CD4-positive, alpha-beta memory T cell (primary cell): ENCODE results near the gene VAMP5. TPM values are rescaled to one million over a fixed set of nuclear protein-coding genes. Genes with fewer than 3 reads are reported as not detected.

Source experiments
- CTCF ChIA-PET: fragments of 350-600 bp; sonication (Branson Sonifier 250); formaldehyde crosslinking; loops from one replicate; lab custom pipeline; 2021; ENCODE audit warnings: inconsistent platforms; ENCODE audit not compliant: partially characterized antibody; lab: Charles Lee
- POLR2A ChIA-PET: fragments of 350-600 bp; sonication (Branson Sonifier 250); formaldehyde crosslinking; loops from one replicate; lab custom pipeline; 2021; ENCODE audit not compliant: partially characterized antibody; lab: Charles Lee
- DNase-seq, 5 donors: peaks; one replicate each; pipeline versions ENCODE4 v3.0.0 to v3.0.0-alpha.2; 2020 to 2022; ENCODE audit warnings: mixed read lengths in 1 of 5
- H3K27ac ChIP-seq: one replicate; pipeline ENCODE4 v1.7.0; 2013; ENCODE audit warnings: low read depth, low read length
- H3K27me3 ChIP-seq: 2 replicates; pipeline ENCODE4 v1.7.0; 2013; ENCODE audit warnings: mild to moderate bottlenecking, low read length, moderate library complexity; ENCODE audit not compliant: insufficient read depth
- H3K36me3 ChIP-seq: 2 replicates; pipeline ENCODE4 v1.7.0; 2013; ENCODE audit warnings: mild to moderate bottlenecking, low read length, moderate library complexity; ENCODE audit not compliant: insufficient read depth
- H3K4me1 ChIP-seq: 2 replicates; pipeline ENCODE4 v1.7.0; 2013; ENCODE audit warnings: mild to moderate bottlenecking, low read length, moderate library complexity; ENCODE audit not compliant: insufficient read depth
- H3K4me3 ChIP-seq, 2 donors: one replicate each; pipeline ENCODE4 v1.7.0; 2013; ENCODE audit warnings: low read length in 2 of 2, mild to moderate bottlenecking in 1 of 2
- H3K9me3 ChIP-seq, 2 donors: one replicate each; pipeline ENCODE4 v1.7.0; 2013; ENCODE audit warnings: low read length in 2 of 2, control low read depth in 1 of 2; ENCODE audit not compliant: control insufficient read depth in 1 of 2
- H3K27ac Mint-ChIP-seq, 7 donors: one replicate each; pipeline ENCODE4 v1.8.0; 2020 to 2021; ENCODE audit warnings: mixed read lengths in 7 of 7, mild to moderate bottlenecking in 6 of 7, inconsistent platforms in 3 of 7, moderate library complexity in 3 of 7
- H3K27me3 Mint-ChIP-seq, 2 donors: one replicate each; pipeline ENCODE4 v1.8.0; 2020 to 2021; ENCODE audit warnings: mixed read lengths in 2 of 2
- H3K36me3 Mint-ChIP-seq, 2 donors: one replicate each; pipeline ENCODE4 v1.8.0; 2020 to 2021; ENCODE audit warnings: mixed read lengths in 2 of 2, inconsistent platforms in 1 of 2, mild to moderate bottlenecking in 1 of 2
- H3K4me1 Mint-ChIP-seq, 4 donors: one replicate each; pipeline ENCODE4 v1.8.0; 2020 to 2021; ENCODE audit warnings: mixed read lengths in 4 of 4, mild to moderate bottlenecking in 1 of 4
- H3K4me3 Mint-ChIP-seq, 8 donors: one replicate each; pipeline ENCODE4 v1.8.0; 2020 to 2021; ENCODE audit warnings: mixed read lengths in 8 of 8, mild to moderate bottlenecking in 7 of 8, moderate library complexity in 6 of 8, inconsistent platforms in 3 of 8
- H3K9me3 Mint-ChIP-seq, 8 donors: one replicate each; pipeline ENCODE4 v1.8.0; 2020 to 2021; ENCODE audit warnings: mixed read lengths in 8 of 8, mild to moderate bottlenecking in 5 of 8, inconsistent platforms in 3 of 8, moderate library complexity in 1 of 8
- intact Hi-C: fragments of 100-400 bp; cut with micrococcal nuclease; formaldehyde crosslinking; loops from one replicate; pipeline ENCODE4 v1.15.1; 2023
- polyA plus RNA-seq, 2 donors: library from polyadenylated mRNA; unstranded; fragments of 300-500 nt; fragmentation: Illumina TruSeq; gene quantifications; one replicate each; pipeline ENCODE4 v1.2.3, GENCODE V29; 2021
- total RNA-seq, 2 experiments: library from RNA; stranded (reverse); gene quantifications; one replicate each; pipeline ENCODE4 v1.2.3, GENCODE V29; 2021

The VAMP5 gene
- total and polyA plus RNA-seq, 4 experiments from 2014 or later: 25.5 to 136 (median 67.1) TPM

DNA sequence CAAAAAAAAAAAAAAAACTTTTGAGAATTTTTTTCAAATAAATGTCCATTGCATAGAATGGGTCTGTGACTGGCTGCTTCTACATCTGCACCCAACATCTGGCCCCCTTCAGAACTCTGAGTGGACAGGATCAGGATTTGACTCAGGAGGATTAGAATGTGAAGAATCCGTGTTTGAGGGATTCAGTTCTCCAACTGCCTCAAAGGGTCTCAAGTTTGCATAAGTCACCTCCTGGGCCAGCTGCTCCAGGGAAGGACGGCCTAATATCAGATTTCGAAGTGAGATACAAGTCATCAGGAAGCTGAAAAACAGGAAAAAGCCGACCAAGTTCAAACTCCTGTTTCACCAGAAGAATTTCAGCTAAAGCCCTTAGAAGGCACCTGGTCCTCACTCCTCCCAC lies 34.4 kb upstream of the VAMP5 start:
- peaks cover 47% of the 10 kb centered on the region for H3K36me3 ChIP-seq
- H3K4me1 Mint-ChIP-seq: peaks cover 0 to 7% (median 4%) of the 10 kb centered on the region in 4 donors
- CTCF ChIA-PET: interaction anchor here (0.5 to 12.4 kb wide), 10 partner anchors 9 to 249 kb away, joined by 3 to 378 read pairs (median 6); partner anchors contain the start of genes MAT2A, SH2D6 and VAMP8
- no peaks in the 10 kb centered on the region for H3K27me3 ChIP-seq
- peaks cover 26 to 60% of the 10 kb centered on the region in 2 donors for H3K36me3 Mint-ChIP-seq
- H3K4me3 Mint-ChIP-seq: no peak overlapping the region
- DNase-seq: no peak
- H3K27me3 Mint-ChIP-seq: no peaks in the 10 kb centered on the region
- no peak overlapping the region for H3K27ac Mint-ChIP-seq
- H3K4me3 ChIP-seq: no peak overlapping the region
- no peaks in the 10 kb centered on the region for H3K4me1 ChIP-seq
- H3K9me3 ChIP-seq: no peaks in the 10 kb centered on the region
- H3K27ac ChIP-seq: no peak overlapping the region
- POLR2A ChIA-PET: interaction anchor here (0.6 to 7.8 kb wide), 4 partner anchors 10 to 130 kb away, joined by 3 to 113 read pairs (median 48); partner anchors contain the start of genes GGCX, MAT2A and SH2D6
- H3K9me3 Mint-ChIP-seq: no peaks in the 10 kb centered on the region
- intact Hi-C loops: no loop called here

- Mint-ChIP-seq H3K36me3 (peaks cover 30 to 59% of the 10 kb centered on the region in 2 donors), H3K9me3 (no peaks in the 10 kb centered on the region), H3K4me1 (peaks cover 0 to 7% (median 4%) of the 10 kb centered on the region in 4 donors), H3K27me3 (no peaks in the 10 kb centered on the region), H3K4me3 (no peak overlapping the region), H3K27ac (no peak overlapping the region)
- ChIA-PET POLR2A (interaction anchor here (1.0 to 7.8 kb wide), 4 partner anchors 11 to 159 kb away, joined by 3 to 113 read pairs (median 52); partner anchors contain the start of genes GGCX, MAT2A and SH2D6), CTCF (interaction anchor here (0.6 to 12.4 kb wide), 16 partner anchors 8 to 227 kb away, joined by 3 to 378 read pairs (median 6); partner anchors contain the start of genes C2orf68, ELMOD3, MAT2A and RETSAT)
- Histone ChIP-seq H3K4me3 (no peak overlapping the region), H3K4me1 (no peaks in the 10 kb centered on the region), H3K27me3 (no peaks in the 10 kb centered on the region), H3K27ac (no peak overlapping the region), H3K9me3 (no peaks in the 10 kb centered on the region), H3K36me3 (peaks cover 48% of the 10 kb centered on the region)
- intact Hi-C loops: no loop called here
- DNase-seq: no peak
Observed at GRCh38 chr2:85550486-85550885, 33.7 kb upstream of the VAMP5 start.

DNA sequence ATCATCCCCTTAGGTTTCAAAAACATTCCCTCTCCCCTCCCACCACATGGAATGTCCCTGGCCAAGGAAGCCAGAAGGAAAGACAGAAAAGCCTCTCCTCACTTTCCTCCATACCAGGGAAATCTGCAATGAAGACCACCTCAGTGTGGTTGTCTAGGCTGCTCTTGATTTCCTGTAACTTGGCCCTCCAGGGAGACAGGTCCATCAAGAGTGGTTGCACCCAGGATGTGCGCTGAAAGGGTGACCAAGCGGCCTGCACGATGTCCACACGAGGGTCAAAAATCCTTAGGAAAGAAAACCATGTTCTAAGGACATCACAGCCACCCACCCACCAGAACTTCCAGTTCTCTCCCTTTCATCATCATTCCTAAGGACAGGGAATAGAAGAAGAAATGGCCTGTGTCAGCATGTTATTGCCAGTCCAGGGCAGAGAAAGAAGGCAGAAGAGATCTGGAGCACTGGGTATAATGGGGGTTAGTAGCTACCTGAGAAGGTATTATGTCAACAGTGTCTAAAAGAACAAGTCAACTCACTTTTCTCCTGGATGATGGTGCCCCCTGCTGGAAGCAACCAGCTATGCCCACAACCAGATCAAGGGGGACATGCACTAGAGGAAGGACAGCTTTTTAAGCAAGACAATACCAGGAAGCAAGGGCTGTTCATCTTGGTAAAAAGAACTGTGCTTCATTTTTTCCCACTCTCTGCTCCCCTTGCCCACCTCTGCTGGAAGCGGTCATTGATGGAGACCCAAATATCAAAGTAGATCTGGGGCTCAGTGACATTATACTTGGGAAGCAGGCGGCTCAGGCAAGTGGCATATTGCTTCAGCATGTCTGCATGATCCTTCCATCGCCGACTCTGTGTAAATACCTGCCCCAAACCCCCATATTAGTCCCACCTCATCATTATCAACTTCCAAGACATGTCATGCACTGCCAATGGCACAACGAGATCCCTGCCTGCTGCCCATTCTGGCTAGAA lies 32.2 kb upstream of the VAMP5 start:
- no peaks in the 10 kb centered on the region for H3K9me3 Mint-ChIP-seq
- DNase-seq: peak; percentile 86 to 90 (median 87)
- intact Hi-C loops: loop anchor here (1.0 to 2.0 kb wide), 7 partner anchors 9 to 252 kb away; partner anchors contain the start of genes ELMOD3, GGCX, MAT2A and RETSAT
- H3K27ac ChIP-seq: no peak overlapping the region
- H3K4me1 Mint-ChIP-seq: peaks cover 0 to 7% (median 4%) of the 10 kb centered on the region in 4 donors
- no peaks in the 10 kb centered on the region for H3K9me3 ChIP-seq
- ChIA-PET CTCF (interaction anchor here (0.6 to 12.4 kb wide), 37 partner anchors 10 to 286 kb away, joined by 3 to 378 read pairs (median 4); partner anchors contain the start of genes C2orf68, ELMOD3, GGCX and MAT2A), POLR2A (interaction anchor here (1.0 to 7.8 kb wide), 10 partner anchors 9 to 225 kb away, joined by 4 to 113 read pairs (median 8); partner anchors contain the start of genes C2orf68, GGCX, MAT2A and SH2D6)
- peaks cover 42% of the 10 kb centered on the region for H3K36me3 ChIP-seq
- H3K4me3 Mint-ChIP-seq: no peak overlapping the region
- H3K4me1 ChIP-seq: no peaks in the 10 kb centered on the region
- H3K4me3 ChIP-seq: no peak overlapping the region
- peak overlapping the region; percentile 22 to 70 (median 47) for H3K27ac Mint-ChIP-seq
- H3K27me3 ChIP-seq: no peaks in the 10 kb centered on the region
- peaks cover 27 to 58% of the 10 kb centered on the region in 2 donors for H3K36me3 Mint-ChIP-seq
- no peaks in the 10 kb centered on the region for H3K27me3 Mint-ChIP-seq

DNA sequence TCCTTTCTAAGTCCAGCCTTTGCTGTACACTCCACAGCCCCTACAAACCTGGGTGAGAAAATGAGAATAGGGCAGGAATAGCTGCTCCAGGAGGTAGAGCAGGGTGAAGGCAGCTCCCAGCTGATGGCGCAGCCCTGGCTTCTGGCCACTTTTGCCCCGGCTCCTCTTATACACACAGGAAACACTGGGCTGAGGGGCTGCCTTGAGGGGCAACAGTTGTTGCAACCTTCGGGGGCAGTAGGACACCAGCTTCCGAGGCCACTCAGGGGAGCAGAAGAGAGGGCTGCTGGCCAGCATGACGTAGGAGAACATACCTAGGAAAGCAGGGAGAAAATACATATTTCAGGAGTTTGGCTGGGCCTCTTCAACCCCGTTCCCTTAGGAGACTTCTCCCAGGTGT lies 31.0 kb upstream of the VAMP5 start:
- Histone ChIP-seq H3K27ac (no peak overlapping the region), H3K9me3 (no peaks in the 10 kb centered on the region), H3K4me3 (no peak overlapping the region), H3K36me3 (peaks cover 45% of the 10 kb centered on the region), H3K4me1 (no peaks in the 10 kb centered on the region), H3K27me3 (no peaks in the 10 kb centered on the region)
- Mint-ChIP-seq H3K9me3 (no peaks in the 10 kb centered on the region), H3K36me3 (peaks cover 31 to 63% of the 10 kb centered on the region in 2 donors), H3K27me3 (no peaks in the 10 kb centered on the region), H3K27ac (no peak overlapping the region), H3K4me1 (peaks cover 0 to 7% (median 4%) of the 10 kb centered on the region in 4 donors), H3K4me3 (no peak overlapping the region)
- CTCF ChIA-PET: interaction anchor here (0.5 to 12.4 kb wide), 8 partner anchors 15 to 903 kb away, joined by 3 to 378 read pairs (median 4); partner anchors contain the start of genes MAT2A and SH2D6
- POLR2A ChIA-PET: interaction anchor here (6.8 to 7.8 kb wide), 2 partner anchors 14 to 133 kb away, joined by 92 to 113 read pairs; partner anchors contain the start of genes MAT2A and SH2D6
- intact Hi-C loops: loop anchor here (2.0 kb wide), 1 partner anchor 226 kb away; the partner anchor contains the start of gene TGOLN2
- DNase-seq: no peak

DNA sequence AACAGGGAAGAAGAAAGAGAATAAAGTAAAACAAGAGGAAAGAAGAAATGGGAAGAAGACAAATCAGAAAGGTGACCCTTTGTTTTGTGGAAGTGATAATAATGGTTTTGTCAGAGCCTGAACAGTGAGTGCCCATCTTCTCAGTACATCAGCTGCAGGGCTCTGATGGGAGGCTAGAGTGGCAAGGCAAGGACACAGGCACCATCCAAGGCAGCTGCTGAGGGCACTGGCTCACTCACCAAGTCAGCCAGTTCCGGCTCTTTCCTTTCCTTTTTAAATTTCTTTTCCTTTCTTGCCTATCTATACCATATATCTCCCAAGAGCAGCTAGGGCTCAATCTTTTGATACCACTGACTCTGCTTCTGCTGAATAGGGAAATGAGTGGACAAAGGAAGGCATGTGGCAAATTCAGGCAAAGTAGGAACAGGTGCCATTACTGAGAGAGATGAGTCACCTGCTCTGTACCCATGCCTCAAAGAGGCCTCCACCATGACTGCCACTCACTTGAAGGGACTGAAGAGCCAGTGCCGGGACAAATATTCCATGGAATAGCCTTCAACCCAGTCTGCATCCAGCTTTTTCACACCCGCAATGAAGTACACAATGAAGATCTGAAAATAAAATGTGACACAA lies 29.1 kb upstream of the VAMP5 start:
- Histone ChIP-seq H3K4me3 (no peak overlapping the region), H3K4me1 (peaks cover 6% of the 10 kb centered on the region), H3K36me3 (peaks cover 45% of the 10 kb centered on the region), H3K27me3 (no peaks in the 10 kb centered on the region), H3K27ac (no peak overlapping the region), H3K9me3 (no peaks in the 10 kb centered on the region)
- intact Hi-C loops: no loop called here
- H3K4me3 Mint-ChIP-seq: no peak overlapping the region
- H3K27ac Mint-ChIP-seq: peak overlapping the region in 1 of 7 donors; percentile 75
- no peaks in the 10 kb centered on the region for H3K27me3 Mint-ChIP-seq
- CTCF ChIA-PET: interaction anchor here (0.6 to 12.4 kb wide), 4 partner anchors 17 to 165 kb away, joined by 3 to 378 read pairs (median 146); partner anchors contain the start of genes MAT2A and SH2D6
- no peak for DNase-seq
- POLR2A ChIA-PET: interaction anchor here (1.3 to 7.8 kb wide), 5 partner anchors 16 to 135 kb away, joined by 4 to 113 read pairs (median 12); partner anchors contain the start of genes MAT2A and SH2D6
- peaks cover 10 to 20% (median 13%) of the 10 kb centered on the region in 4 donors for H3K4me1 Mint-ChIP-seq
- no peaks in the 10 kb centered on the region for H3K9me3 Mint-ChIP-seq
- H3K36me3 Mint-ChIP-seq: peaks cover 34 to 62% of the 10 kb centered on the region in 2 donors

DNA sequence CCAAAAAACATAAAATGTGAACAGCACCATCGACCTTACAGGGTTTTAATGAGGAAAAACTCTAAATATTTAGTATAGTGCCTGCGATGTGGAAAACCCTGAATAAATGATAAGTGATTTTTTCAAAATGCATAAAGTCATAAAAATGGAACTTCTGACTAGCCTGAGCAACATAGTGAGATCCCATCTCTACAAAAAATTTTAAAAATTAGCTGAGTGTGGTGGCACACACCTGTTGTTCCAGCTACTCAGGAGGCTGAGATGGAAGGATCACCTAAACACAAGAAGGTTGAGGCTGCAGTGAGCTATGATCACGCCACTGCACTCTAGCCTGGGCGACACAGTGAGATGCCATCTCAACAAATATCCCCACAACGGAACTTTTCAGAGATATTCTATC lies 27.1 kb upstream of the VAMP5 start:
- DNase-seq: no peak
- Mint-ChIP-seq H3K4me3 (no peak overlapping the region), H3K9me3 (no peaks in the 10 kb centered on the region), H3K27me3 (no peaks in the 10 kb centered on the region), H3K27ac (no peak overlapping the region), H3K36me3 (peaks cover 17 to 49% of the 10 kb centered on the region in 2 donors), H3K4me1 (peaks cover 13 to 31% (median 22%) of the 10 kb centered on the region in 4 donors)
- Histone ChIP-seq H3K27ac (no peak overlapping the region), H3K27me3 (no peaks in the 10 kb centered on the region), H3K4me1 (peaks cover 19% of the 10 kb centered on the region), H3K9me3 (no peaks in the 10 kb centered on the region), H3K4me3 (no peak overlapping the region), H3K36me3 (peaks cover 28% of the 10 kb centered on the region)
- CTCF ChIA-PET: interaction anchor here (0.8 to 12.4 kb wide), 8 partner anchors 9 to 167 kb away, joined by 3 to 378 read pairs (median 8); partner anchors contain the start of genes MAT2A and SH2D6
- POLR2A ChIA-PET: interaction anchor here (1.5 to 2.4 kb wide), 4 partner anchors 18 to 138 kb away, joined by 6 to 12 read pairs (median 9); partner anchors contain the start of genes MAT2A, SH2D6 and VAMP8
- intact Hi-C loops: no loop called here
